Gastroesophageal sphincter (tissue), 4 donors: Measurements from ENCODE around the gene GRK5. TPM values are rescaled to one million over a fixed set of nuclear protein-coding genes. Genes with fewer than 3 reads are reported as not detected.
A peak's percentile ranks its signal among the peaks of the same experiment; 100 is the strongest.

ENCODE experiments used
- ATAC-seq: fragments of 150-250 bp; one replicate; pipeline ENCODE4 v1.9.1; 2016; ENCODE audit warnings: mild to moderate bottlenecking, moderate library complexity
- H3K27ac ChIP-seq, 4 donors: fragments of 200-600 bp; sonication (generic) in 3 of 4; 1 replicate in 3 of 4; 2 replicates in 1 of 4; pipeline ENCODE4 v1.5.1; 2016 to 2019
- H3K27me3 ChIP-seq: fragments of 200-600 bp; sonication (generic); one replicate; pipeline ENCODE4 v1.5.1; 2019
- H3K36me3 ChIP-seq, 2 donors: fragments of 200-600 bp; sonication (generic); one replicate each; pipeline ENCODE4 v1.5.1; 2019; ENCODE audit warnings: control low read depth in 1 of 2
- H3K4me1 ChIP-seq, 3 donors: fragments of 200-600 bp; sonication (generic); 1 replicate in 2 of 3; 2 replicates in 1 of 3; pipeline ENCODE4 v1.5.1; 2016 to 2019; ENCODE audit warnings: control low read depth in 2 of 3
- H3K4me3 ChIP-seq, 2 donors: fragments of 200-600 bp; sonication (generic); one replicate each; pipeline ENCODE4 v1.5.1; 2019; ENCODE audit warnings: mild to moderate bottlenecking in 1 of 2, moderate library complexity in 1 of 2
- H3K9me3 ChIP-seq, 3 donors: fragments of 200-600 bp; sonication (generic); one replicate each; pipeline ENCODE4 v1.5.1; 2017 to 2019; ENCODE audit warnings: control low read depth in 2 of 3
- EP300 ChIP-seq: sonication (generic); formaldehyde crosslinking; IDR thresholded peaks from one replicate; pipeline ENCODE4 v1.6.1; 2017; ENCODE audit warnings: antibody characterized with exemption, mild to moderate bottlenecking
- POLR2A ChIP-seq, 2 donors: fragments of 450-650 bp; IDR thresholded peaks; one replicate each; pipeline ENCODE4 v1.6.1; 2017; ENCODE audit warnings: antibody characterized with exemption in 2 of 2, mild to moderate bottlenecking in 2 of 2, moderate library complexity in 1 of 2
- POLR2AphosphoS5 ChIP-seq: sonication (generic); formaldehyde crosslinking; IDR thresholded peaks from one replicate; pipeline ENCODE4 v1.6.1; 2017; ENCODE audit warnings: antibody characterized with exemption
- WGBS, 2 donors: methylation state at CpG; one replicate each; pipeline ENCODE4 v1.1.5; 2018; ENCODE audit warnings: low coverage in 1 of 2; 5-methylcytosine and 5-hydroxymethylcytosine counted together
- total RNA-seq, 4 donors: library from RNA; depleted of rRNA; stranded (reverse); fragments of >200 nt; gene quantifications; one replicate each; pipeline ENCODE4 v1.1.0, GENCODE V29; 2016
- TF ChIP-seq, protein P1 (sequence below), 4 experiments: fragments of 200-600 bp in 2 of 4; fragments of 450-650 bp in 2 of 4; sonication (generic) in 1 of 4; IDR thresholded peaks; one replicate each; pipeline ENCODE4 v1.5.1; 2017 to 2019; ENCODE audit warnings: antibody characterized with exemption in 4 of 4, mild to moderate bottlenecking in 2 of 4, moderate library complexity in 2 of 4

Gene GRK5
- total RNA-seq, 4 donors from 2014 or later = 28.8 to 71.6 (median 47.7) TPM

- no peak overlapping the region for H3K4me3 ChIP-seq
- 73 to 92% methylated on average over 4 to 5 of the region's 9 CpGs for WGBS, 2 donors
- H3K27me3 ChIP-seq = no peaks in the 10 kb centered on the region
- ATAC-seq = no peak
- no peaks in the 10 kb centered on the region for H3K36me3 ChIP-seq
- TF ChIP-seq POLR2A (IDR thresholded peaks at IDR 0.05) (no peak), EP300 (no peak), POLR2AphosphoS5 (no peak)
- TF ChIP-seq, protein P1, sequence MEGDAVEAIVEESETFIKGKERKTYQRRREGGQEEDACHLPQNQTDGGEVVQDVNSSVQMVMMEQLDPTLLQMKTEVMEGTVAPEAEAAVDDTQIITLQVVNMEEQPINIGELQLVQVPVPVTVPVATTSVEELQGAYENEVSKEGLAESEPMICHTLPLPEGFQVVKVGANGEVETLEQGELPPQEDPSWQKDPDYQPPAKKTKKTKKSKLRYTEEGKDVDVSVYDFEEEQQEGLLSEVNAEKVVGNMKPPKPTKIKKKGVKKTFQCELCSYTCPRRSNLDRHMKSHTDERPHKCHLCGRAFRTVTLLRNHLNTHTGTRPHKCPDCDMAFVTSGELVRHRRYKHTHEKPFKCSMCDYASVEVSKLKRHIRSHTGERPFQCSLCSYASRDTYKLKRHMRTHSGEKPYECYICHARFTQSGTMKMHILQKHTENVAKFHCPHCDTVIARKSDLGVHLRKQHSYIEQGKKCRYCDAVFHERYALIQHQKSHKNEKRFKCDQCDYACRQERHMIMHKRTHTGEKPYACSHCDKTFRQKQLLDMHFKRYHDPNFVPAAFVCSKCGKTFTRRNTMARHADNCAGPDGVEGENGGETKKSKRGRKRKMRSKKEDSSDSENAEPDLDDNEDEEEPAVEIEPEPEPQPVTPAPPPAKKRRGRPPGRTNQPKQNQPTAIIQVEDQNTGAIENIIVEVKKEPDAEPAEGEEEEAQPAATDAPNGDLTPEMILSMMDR (IDR thresholded peaks at IDR 0.05) = no peak
- H3K27ac ChIP-seq = peak overlapping the region in 3 of 4 donors; percentile 38 to 61 (median 61)
- H3K4me1 ChIP-seq = peaks cover 0 to 61% (median 6%) of the 10 kb centered on the region in 3 donors
- no peaks in the 10 kb centered on the region for H3K9me3 ChIP-seq
Observed at GRCh38 chr10:119342335-119342734, 135.0 kb downstream of the GRK5 start.

- Histone ChIP-seq H3K27me3 (no peaks in the 10 kb centered on the region), H3K27ac (peak overlapping the region in 2 of 4 donors; percentile 38 to 61), H3K4me1 (peaks cover 0 to 59% (median 6%) of the 10 kb centered on the region in 3 donors), H3K36me3 (no peaks in the 10 kb centered on the region), H3K9me3 (no peaks in the 10 kb centered on the region), H3K4me3 (no peak overlapping the region)
- WGBS, 2 donors = 78 to 100% methylated on average over 2 to 5 of the region's 9 CpGs
- no peak for ATAC-seq
- TF ChIP-seq, protein P1 (IDR thresholded peaks at IDR 0.05) = no peak
- no peak for TF ChIP-seq POLR2A (IDR thresholded peaks at IDR 0.05)
- TF ChIP-seq EP300 = no peak
- TF ChIP-seq POLR2AphosphoS5 = no peak
Observed at GRCh38 chr10:119343011-119343601, 135.7 kb downstream of the GRK5 start.

DNA sequence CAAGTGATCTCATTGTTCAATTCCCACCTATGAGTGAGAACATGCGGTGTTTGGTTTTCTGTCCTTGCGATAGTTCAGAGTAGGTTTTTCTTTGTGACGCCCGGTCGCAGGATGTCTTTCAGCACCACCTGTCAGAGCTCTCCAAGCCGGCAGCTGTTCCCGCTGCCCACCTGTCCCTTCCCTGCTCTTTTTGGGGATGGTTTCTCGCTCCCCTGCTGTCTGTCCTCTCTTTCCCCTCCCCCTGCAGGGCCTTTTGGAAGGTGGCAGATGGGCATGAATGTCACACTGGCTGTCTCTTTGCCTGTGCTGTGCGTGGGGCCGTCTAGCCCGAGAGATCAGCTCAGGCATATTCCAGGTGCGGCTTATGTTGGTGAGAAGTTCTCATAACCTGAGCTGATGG, 137.0 kb downstream of the GRK5 start:
- TF ChIP-seq, protein P1 (IDR thresholded peaks at IDR 0.05) = no peak
- TF ChIP-seq POLR2AphosphoS5 (no peak), EP300 (no peak), POLR2A (IDR thresholded peaks at IDR 0.05) (no peak)

GRCh38 chr10:119346095-119346832, 138.9 kb downstream of the GRK5 start:
- TF ChIP-seq, protein P1 (IDR thresholded peaks at IDR 0.05) = no peak
- no peak for TF ChIP-seq POLR2AphosphoS5
- no peak for TF ChIP-seq POLR2A (IDR thresholded peaks at IDR 0.05)
- TF ChIP-seq EP300 = no peak
- no peaks in the 10 kb centered on the region for H3K27me3 ChIP-seq
- H3K27ac ChIP-seq = no peak overlapping the region
- WGBS, 2 donors = 70 to 73% methylated on average over 2 to 6 of the region's 16 CpGs
- ATAC-seq = no peak
- H3K4me1 ChIP-seq = peaks cover 0 to 70% (median 20%) of the 10 kb centered on the region in 3 donors
- H3K9me3 ChIP-seq = no peaks in the 10 kb centered on the region
- H3K4me3 ChIP-seq = no peak overlapping the region
- H3K36me3 ChIP-seq = no peaks in the 10 kb centered on the region

More for the DNA sequence above, 137.0 kb downstream of the GRK5 start:
- no peak overlapping the region for H3K4me3 ChIP-seq
- no peak for ATAC-seq
- WGBS, 2 donors = 99 to 100% methylated on average over 1 to 9 of the region's 12 CpGs
- no peak overlapping the region for H3K27ac ChIP-seq
- no peaks in the 10 kb centered on the region for H3K9me3 ChIP-seq
- no peaks in the 10 kb centered on the region for H3K27me3 ChIP-seq
- no peaks in the 10 kb centered on the region for H3K36me3 ChIP-seq
- peaks cover 0 to 64% (median 8%) of the 10 kb centered on the region in 3 donors for H3K4me1 ChIP-seq
